ENCODE results near the gene ZBTB24. TPM values are rescaled to one million over a fixed set of nuclear protein-coding genes. Genes with fewer than 3 reads are reported as not detected.

The ZBTB24 gene
- total RNA-seq, 1 donor: 10.4 TPM

GRCh38 chr6:109490713-109491112, 7.7 kb upstream of the ZBTB24 start:
- no peak for DNase-seq (ENCODE audit: low read depth)
- TF ChIP-seq, protein P1, sequence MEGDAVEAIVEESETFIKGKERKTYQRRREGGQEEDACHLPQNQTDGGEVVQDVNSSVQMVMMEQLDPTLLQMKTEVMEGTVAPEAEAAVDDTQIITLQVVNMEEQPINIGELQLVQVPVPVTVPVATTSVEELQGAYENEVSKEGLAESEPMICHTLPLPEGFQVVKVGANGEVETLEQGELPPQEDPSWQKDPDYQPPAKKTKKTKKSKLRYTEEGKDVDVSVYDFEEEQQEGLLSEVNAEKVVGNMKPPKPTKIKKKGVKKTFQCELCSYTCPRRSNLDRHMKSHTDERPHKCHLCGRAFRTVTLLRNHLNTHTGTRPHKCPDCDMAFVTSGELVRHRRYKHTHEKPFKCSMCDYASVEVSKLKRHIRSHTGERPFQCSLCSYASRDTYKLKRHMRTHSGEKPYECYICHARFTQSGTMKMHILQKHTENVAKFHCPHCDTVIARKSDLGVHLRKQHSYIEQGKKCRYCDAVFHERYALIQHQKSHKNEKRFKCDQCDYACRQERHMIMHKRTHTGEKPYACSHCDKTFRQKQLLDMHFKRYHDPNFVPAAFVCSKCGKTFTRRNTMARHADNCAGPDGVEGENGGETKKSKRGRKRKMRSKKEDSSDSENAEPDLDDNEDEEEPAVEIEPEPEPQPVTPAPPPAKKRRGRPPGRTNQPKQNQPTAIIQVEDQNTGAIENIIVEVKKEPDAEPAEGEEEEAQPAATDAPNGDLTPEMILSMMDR (IDR thresholded peaks at IDR 0.05; ENCODE audit: insufficient read depth, low read depth, low read length): no peak
- H3K4me3 ChIP-seq (ENCODE audit: low read depth, low read length): no peak overlapping the region

- TF ChIP-seq, protein P1 (IDR thresholded peaks at IDR 0.05; ENCODE audit: insufficient read depth, low read depth, low read length): no peak
- DNase-seq (ENCODE audit: low read depth): no peak
- no peak overlapping the region for H3K4me3 ChIP-seq (ENCODE audit: low read depth, low read length)
These were observed 5.0 kb upstream of the ZBTB24 start for GRCh38 chr6:109488001-109488400.

- TF ChIP-seq, protein P1 (IDR thresholded peaks at IDR 0.05; ENCODE audit: insufficient read depth, low read depth, low read length): no peak
- no peak overlapping the region for H3K4me3 ChIP-seq (ENCODE audit: low read depth, low read length)
- DNase-seq (ENCODE audit: low read depth): no peak
These were observed 3.0 kb upstream of the ZBTB24 start for GRCh38 chr6:109486068-109486467.

GRCh38 chr6:109485266-109485935, 2.4 kb upstream of the ZBTB24 start:
- TF ChIP-seq, protein P1 (IDR thresholded peaks at IDR 0.05; ENCODE audit: insufficient read depth, low read depth, low read length): no peak
- no peak for DNase-seq (ENCODE audit: low read depth)
- no peak overlapping the region for H3K4me3 ChIP-seq (ENCODE audit: low read depth, low read length)

GRCh38 chr6:109484122-109484521, 1.1 kb upstream of the ZBTB24 start:
- TF ChIP-seq, protein P1 (IDR thresholded peaks at IDR 0.05; ENCODE audit: insufficient read depth, low read depth, low read length): no peak
- no peak for DNase-seq (ENCODE audit: low read depth)
- no peak overlapping the region for H3K4me3 ChIP-seq (ENCODE audit: low read depth, low read length)

- TF ChIP-seq, protein P1 (IDR thresholded peaks at IDR 0.05; ENCODE audit: insufficient read depth, low read depth, low read length): no peak
- H3K4me3 ChIP-seq (ENCODE audit: low read depth, low read length): peak overlapping the region; percentile 64
- peak; percentile 45 for DNase-seq (ENCODE audit: low read depth)
These were observed 677 bp upstream of the ZBTB24 start for GRCh38 chr6:109483735-109484057.

- H3K4me3 ChIP-seq (ENCODE audit: low read depth, low read length): no peak overlapping the region
- TF ChIP-seq, protein P1 (IDR thresholded peaks at IDR 0.05; ENCODE audit: insufficient read depth, low read depth, low read length): no peak
- no peak for DNase-seq (ENCODE audit: low read depth)
These were observed 2.0 kb downstream of the ZBTB24 start for GRCh38 chr6:109480993-109481480.

Data from fibroblast of villous mesenchyme (primary cell).